Smooth muscle cell of the brain vasculature (primary cell): ENCODE measurements around the gene SMAD3.

ENCODE experiments used
- DNase-seq: peaks from one replicate; pipeline ENCODE4 v3.0.0-alpha.2; 2012; ENCODE audit warnings: low read depth, low spot score

SMAD3 gene

DNA sequence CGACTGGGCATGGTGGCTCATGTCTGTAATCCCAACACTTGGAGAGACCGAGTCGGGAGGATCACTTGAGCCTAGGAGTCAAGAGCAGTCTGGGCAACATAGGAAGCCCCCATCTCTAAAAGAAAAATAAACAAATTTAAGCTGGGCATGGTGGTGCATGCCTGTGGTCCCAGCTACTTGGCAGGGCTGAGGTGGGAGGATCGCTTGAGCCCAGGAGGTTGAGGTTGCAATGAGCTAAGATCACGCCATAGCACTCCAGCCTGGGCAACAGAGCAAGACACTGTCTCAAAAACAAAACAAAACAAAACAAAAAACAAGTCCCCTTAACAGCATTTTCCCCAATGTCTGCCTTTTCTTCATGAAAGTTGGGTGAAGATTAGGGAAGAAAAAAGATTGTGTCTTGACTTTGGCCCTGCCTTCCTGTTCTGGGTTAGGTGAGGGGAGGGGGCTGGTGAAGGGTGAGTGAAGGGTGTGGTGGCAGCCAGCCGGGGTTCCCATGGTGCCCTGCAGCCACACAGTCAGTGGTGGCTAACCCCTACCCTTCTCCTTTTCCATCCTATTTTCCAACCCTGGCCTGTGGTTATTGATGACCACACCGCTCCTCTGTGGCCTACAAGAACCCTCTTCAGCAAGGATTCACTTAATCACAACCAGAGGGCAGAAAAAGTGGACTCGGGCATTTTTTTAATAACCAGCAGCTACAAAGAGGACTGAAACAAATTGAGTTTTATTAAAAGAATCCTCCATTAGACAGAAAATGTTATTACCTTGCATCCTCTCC is 28.4 kb upstream of the SMAD3 start:
- no peak for DNase-seq

DNA sequence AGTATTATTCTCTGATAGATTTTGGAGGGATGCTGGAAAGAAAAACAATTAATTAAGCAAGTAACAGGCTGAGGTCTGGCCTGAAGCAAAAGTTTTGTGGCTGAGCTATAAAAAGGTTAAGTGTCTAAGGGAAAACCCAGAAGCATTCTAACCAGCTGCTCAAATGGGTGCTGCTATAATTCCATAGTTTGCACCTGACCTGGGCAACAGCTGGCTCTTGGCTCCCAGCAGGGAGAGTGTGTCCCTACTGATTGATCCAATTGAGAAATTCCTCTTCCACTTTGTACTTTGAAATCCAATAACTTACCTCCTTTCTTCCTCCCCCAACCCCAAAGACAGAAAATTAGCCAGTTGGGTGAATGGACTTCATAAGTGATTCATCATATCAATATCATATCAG is 27.7 kb upstream of the SMAD3 start:
- DNase-seq, result no peak

DNA sequence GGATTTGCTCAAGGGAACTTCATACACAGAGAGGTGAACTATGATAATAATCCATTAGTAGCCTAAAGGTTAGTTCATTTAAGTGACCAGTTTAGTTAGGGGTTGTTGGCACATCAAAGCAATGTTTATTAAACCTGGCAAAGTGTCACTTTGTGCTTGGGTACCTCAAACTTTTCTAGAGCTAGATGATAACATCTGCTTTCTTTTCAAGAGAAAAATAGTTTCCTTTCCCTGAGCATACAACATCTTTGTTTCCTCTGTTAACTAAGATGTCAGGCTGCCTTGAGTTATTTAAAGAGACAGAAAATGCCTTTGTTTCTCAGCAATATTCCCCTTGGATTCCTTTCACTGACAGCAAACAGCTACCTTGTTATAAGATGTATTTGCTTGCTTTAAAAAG is 26.7 kb upstream of the SMAD3 start:
- no peak for DNase-seq

DNA sequence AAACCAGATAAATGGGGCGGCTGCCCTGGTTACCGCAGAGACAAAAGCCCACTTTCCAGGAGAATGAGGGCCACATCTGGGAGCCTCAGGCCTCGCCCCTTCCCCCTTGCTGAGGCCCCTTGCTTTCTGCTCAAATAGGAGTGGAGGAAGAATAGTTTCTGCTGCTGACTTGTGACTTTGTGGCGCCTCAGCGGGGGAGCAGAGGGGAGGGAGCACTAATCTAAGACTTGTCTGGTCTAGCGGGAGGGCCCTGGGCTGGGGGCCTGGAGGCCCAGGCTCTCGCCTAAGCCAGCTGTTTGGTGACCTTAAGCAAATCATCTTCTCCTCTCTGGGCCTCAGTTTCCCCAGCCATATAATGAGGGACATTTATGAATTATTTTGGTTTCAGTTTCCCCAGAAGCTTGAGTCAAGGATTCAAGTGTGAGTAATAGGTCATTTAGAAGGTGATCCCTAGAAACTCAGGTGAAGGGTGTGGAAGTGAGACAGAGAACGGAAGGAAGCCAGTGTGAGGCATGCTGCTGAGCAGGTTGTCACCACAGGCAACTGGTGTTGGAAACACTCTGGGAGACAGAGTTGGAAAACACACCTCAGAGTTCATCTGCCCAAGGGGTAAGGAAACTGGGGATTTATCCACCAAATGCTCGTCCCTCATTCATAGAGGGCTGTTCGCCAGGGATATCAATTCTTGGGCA is 25.9 kb upstream of the SMAD3 start:
- no peak for DNase-seq

DNA sequence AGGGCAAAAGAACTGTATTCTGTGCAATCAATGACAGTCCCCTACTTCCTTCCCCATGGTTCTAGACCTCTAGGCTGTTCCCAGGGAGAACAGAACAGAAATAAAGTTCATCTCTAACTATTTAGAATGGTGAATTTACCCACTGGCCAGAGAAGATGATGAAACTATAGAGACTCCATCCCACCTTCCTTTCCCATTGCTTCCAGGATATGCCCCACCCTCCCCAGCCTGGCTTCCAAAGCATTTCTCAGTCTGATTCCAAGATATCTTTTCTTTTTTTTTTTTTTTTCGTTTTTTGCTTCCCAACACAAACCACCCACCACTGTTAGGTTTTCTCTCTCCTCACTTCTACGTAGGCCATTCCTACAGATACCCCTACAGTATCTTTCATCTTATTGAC is 25.1 kb upstream of the SMAD3 start:
- DNase-seq, result no peak

DNA sequence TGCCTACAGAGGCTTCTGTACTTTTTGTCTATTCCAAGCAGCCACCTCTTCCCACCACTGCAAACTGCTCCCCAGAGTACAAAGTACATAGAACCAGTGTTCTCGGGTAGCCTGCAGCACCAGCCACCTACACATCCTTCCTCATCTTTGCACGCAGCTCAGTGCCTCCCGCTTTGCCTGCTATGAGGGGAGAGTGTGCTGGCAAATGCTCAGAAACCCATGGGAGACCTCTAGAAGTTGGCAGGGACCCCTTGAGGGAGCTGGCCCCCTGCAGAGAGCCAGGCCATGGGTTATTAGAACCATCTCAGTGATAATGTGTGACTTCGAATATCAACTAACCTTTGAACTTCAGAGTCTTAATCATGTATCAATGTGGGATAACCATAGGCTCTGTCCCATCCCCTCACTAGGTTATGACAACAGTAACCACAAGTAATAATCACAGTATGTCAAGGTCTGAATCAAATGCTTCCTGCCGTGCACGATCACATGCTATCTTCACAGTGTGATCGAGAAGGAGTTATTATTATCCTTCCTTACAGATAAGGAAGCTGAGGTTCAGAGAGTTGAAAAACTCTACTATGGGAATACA is 22.8 kb upstream of the SMAD3 start:
- no peak for DNase-seq

DNA sequence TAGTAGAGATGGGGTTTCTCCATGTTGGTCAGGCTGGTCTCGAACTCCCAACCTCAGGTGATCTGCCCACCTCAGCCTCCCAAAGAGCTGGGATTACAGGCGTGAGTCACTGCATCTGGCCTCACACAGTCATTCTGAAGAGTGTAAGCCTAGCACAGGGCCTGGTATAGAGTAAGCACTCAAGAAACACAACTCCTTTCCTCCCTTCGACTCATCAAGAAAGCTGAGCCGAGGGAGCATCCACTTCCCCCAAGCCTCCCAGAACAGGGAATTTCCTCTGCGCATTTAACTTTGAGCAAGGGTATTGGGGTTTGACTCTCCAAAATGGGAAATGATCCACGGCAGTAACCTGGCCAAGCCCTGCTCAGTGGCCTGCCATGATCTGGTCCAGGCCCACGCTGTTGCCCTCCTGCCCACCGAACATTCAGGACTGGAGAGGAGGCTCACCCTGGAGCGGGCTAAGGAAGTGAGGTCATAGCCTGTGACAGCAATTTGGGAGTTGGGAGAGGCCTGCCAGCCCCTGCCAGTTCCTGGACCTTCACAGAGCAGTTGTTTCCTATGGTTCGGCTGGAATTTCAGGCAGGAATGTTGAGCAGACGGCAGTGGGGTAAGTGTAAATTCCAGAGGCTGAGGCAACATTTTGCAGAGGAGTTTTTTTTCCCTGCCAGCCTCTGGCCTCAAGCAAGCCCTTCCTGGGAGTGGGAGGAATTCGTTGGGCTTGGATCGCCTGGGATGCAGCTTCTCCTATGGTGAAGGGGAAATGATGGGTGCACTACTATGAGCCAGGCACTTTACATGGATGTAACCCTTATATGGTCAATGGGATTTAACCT is 21.2 kb upstream of the SMAD3 start:
- no peak for DNase-seq

DNA sequence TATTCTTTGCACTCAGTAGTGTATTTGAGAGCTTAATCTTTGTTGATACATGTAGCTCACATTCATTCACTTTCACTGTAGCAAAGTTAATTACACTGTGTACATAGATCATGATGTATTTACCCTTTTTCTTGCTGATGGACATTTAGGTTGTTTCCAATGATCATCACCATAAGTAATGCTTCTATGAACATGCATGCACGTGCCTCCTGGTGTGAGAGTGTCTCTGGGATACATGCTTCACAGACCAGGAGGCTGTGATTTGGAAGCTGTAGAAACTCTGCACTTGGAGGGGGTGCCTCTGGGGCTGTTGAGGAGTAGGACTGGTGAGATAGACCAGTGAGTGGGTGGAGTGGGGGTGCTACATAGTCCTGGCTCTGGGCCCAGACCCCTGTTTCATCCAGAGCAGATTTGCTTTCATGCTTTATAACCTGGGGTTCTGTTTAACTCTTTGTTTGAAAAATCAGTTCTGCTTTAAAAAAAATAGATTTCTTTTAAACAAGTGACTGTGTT is 18.2 kb upstream of the SMAD3 start:
- no peak for DNase-seq

DNA sequence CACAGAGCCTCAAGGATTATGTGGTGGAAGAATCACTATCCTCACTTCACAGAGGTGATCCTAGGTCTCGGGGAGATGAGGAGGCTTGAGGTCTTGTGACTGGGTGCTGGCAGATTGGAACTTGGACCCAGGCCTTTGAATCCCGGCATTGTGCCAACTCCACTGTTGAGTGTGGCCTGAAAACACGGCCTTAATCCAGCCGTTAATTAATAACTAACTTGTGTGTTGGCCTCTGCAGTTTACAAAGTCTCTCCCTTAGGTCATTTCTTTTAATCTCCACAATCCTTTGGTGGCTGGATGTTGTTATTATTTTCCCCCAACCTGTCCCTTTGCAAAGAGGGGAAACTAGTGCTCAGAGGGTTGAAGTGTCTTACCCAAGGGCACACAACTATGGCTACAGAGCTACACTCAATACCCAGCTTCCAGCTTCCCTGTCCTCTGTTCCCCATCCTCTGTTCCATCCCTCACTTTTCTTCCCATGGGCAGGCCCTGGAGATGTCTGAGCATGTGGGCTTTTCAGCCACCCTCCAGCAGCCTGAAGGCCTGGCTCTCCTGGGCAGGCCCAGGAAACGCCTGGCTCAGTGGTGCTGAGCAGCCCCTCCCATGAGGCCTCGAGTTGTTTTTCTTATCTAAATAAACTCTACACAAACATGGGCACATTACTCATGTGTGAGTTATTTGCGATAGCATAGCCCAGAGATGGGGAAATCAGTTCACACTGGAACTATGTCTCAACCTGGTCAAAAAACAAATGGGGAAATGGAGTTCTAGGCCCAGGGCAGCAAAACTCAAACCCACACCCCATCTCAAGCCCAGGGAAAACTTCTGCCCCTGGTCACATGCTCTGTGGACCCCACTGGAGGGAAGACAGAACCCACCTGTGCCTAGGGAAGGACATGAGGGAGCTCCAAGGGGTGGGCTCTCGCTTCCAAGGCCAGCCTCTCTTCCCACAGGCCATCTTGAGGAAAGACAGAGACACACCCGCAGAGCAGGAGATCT is 16.8 kb upstream of the SMAD3 start:
- no peak for DNase-seq

DNA sequence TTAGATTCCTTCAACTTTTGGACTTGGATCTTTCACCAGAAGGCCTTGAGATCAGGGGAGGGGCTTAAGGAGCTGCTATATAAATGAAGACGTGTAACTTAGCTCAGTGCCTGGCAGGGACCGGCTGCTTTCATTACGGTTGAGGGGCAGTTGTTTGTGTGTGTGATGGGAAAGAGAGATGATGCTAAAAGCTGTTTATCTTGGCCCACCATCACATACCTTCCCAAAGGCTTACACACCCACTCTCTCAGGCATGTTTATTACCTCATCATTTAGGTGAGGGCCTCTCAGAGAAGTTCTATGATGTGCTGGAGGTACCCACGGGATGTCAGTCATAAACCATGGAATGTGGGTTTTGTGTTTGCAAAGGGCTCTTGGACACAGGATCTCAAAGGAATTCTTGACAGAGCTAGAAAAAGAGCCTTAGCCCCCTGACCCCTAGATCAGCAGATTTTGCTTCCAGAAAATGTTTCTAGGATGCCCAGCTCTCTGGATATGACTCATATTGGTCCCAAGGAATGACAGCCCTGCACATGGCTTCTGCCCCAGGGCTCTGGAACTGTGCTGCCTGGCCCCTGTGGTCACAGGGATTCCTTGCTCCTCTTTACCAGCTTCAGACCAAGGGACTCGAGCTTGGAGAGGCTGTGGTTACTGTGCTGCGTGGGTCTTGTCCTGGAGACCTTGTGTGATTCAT is 15.9 kb upstream of the SMAD3 start:
- DNase-seq, result no peak

DNA sequence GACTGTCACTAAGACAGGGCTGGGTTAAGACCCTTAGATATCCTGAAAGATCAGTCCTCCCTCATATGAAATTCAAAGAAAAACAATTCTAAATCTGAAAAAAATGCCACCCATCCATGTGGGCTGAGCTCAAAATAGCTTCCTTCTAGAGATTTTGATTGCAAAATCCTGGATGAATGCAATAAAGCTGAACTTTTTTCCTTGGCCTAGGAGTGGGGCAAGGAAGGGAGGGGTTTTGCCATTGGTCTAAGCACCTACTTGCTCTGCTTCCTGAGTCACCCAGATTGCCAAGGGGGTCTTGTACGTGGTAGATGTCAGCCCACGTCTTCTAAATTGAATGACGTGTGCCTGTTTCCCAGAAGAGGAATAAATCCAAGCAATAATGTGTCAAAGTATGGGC is 15.3 kb upstream of the SMAD3 start:
- no peak for DNase-seq

DNA sequence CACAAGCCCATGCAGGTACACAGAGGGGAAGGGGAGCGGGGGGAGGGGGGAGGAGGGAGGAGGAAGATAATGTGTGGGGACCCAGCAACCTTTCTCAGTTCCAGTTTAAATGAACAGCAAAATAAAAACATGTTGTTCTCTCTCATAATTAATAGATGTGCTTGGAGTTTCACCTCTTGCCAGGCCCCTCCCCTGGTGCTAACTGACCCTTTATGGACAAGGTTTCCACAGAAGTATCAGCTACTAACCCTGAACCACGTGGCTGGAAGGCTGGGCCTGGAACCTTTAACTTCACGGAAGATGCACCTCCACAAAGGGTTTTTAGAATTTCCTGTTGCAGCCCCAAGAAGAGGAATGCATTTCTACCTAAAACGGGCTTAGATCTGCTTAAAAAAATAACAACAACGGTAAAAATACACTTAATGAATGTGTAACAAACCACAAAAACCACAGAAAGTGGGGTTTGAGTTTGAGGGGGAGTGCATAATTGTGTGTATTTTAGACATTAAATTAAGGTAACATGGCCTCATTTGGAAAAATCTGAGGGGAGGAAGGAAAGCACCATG is 14.8 kb upstream of the SMAD3 start:
- DNase-seq, result no peak

DNA sequence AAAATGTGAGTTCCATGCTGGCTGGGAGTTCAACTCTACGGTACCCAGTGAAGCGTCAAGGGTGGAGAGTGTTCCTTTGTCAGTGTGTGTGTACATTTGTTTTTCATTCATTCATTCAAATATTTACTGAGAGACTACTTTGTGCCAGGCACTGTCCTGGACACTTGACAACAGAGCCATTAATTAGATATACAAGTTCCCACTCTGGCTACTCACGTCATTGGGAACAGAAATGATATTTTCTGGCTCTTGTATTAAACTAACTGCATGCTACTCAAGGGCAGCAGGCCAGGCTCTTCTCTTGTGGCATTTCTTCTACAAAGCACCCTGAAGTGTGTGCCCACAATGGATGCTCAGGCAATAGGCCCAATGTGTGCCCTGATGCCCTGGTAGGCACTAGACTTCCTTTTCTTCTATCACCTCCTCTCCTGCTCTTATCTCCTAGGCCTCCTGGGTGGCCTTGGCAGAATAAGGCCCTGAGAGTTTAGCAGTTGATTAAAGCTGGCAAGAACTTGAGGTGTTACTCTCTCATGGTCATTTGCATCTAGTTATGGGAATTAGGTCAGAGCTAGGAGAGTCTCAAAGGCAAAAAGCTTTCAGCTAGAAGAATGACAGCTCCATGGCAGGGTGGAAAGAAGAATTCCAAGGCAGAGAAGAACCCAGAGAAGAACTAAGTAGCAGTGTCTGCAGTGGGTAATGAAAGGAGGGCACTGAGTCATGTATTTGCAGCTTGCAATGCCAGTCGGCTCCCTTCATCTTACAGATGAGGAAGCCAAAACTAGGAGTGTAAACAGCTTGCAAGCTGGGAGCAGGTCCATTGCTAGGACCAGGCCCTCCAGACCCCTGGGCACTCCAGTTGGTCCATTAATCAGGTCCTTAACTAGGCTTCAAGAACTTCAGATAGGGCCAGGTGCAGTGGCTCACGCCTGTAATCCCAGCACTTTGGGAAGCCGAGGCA is 14.0 kb upstream of the SMAD3 start:
- no peak for DNase-seq

DNA sequence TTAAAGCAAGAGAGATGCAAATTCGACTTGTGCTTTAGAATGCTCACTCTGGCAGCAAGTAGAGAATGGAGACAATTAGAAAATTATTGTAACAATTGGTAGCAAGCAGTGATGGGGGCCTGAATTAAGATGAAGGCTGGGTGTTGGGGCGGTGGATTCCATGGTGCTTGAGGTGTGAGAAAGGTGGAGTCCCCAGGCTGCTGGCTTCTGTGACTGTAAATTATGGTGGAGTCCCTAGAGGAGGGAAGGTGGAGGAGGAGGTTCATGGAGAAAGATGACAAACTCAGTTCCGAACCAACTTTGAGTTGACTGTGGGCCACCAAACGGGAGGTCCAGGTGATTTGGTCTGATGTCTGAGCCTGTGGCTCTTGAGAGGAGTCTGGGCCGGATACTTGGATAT is 10.7 kb upstream of the SMAD3 start:
- no peak for DNase-seq

DNA sequence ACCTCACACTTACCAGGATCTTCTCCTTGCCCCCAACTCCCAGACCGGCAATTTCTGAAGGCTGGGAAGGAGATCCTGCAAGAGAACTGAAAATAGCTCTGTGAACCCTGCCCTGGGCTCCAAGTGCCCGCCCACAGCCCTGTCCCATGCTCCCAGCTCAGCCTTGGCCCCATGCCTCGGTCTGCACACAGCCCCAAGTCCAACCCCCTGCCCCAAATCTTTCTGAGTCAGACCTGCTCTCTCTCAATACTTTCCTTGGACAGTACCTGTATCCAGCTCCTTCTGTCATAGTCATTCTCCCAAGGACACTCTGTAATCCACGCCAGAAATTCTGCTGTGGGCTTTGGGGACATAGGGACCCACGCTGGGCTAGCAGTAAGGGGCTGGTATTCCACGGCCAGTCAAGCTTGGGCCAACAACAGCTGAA is 6.3 kb upstream of the SMAD3 start:
- DNase-seq, result no peak

DNA sequence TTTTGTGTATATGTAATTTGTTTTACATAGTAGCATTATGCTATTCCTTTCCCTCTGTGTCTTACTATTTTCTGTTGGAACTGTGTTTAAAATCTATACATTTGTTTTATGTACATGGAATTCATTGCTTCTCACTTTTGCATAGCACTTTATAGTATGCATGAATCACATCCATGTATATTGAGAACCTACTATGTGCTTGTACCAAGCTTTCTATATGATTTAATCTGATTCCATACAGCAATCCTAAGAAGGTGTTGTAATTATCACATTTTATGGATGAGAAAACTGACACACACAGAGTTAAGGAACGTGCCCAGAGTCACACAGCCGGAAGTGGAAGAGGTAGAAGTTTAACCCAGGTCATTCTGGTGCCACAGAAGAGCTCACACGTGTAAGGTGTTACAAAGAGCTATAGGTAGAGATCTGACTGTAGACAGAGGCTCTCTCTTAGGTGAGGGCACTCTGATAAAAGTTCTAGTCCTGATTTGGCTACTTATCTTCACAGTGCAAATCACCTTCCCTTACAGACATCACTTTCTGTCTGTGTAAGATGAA is 3.5 kb upstream of the SMAD3 start:
- DNase-seq, result no peak

DNA sequence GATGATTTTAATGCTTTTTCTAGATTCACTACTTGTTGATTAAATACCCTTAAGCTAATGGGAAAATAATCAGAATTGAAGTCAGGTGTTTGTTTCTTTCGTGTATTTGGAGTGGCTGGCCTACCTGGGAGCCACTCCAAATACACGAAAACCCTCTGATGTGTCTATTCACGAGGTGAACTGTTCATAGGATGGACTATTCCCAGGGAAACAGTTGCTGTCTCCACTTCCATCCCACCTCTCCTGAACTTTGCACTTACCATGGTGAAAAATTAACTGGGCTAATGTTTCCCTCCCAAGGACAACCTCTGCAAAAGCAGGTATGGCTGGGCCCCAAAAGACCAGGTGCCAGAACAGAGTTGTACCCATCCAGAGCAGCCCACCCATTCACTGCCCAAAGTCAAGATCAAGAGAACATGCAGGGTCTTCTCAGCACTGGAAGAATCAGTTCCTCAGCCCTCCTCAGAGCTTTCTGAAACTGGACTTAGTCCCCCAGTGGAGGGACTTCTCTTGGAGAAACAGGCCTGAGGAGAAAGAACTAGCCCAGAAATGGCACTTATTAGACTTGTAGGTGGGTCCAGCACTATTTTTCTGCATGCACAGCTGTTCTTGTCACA is 2.9 kb upstream of the SMAD3 start:
- no peak for DNase-seq
